ENCODE measurements around the gene PRCD.

DNA sequence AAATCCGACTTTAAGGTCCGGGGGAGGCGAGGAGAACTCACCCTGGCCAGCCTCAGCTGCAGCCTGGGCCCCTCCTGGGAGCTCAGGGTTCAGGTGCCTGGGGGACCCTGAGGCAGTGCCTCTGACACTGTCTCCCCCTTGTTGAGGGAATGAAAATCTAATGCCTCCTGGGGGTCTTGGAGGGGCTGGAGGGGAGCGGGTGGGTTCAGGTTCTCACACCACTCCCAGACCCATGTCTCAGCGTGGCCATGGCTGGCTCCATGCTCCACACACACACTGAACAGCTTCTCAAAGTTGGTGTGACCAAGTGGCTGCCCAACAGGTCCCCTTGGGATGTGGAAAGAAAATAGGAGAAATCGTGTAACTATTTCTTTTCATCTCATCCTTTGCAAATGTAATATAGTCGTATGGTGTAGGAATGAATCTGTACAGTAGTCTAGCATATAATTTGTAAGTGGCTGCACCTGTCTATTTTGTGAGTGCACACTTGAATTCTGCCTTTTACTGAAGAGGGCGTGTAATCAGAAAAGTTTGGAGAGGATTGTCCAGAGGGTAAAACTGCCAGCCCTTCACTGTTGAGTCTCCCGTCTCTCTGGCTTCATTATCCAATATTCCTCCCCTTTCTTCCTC lies 788 bp upstream of the PRCD start:
- no peak for TF ChIP-seq CTCF (IDR thresholded peaks at IDR 0.05)
- no peak for TF ChIP-seq ZFX (IDR thresholded peaks at IDR 0.05; ENCODE audit: borderline replicate concordance)

All from 22Rv1 (cell line).